WERI-Rb-1 (cell line): ENCODE results near the gene PAFAH2.

Experiments
- DNase-seq: peaks from one replicate; pipeline ENCODE4 v3.0.0-alpha.2; 2020
- H3K27ac ChIP-seq: fragments of 250-450 bp; sonication (Bioruptor Pico); 2 replicates; pipeline ENCODE4 v1.5.1; 2020; ENCODE audit warnings: mild to moderate bottlenecking, moderate library complexity
- H3K27me3 ChIP-seq: fragments of 250-450 bp; sonication (Bioruptor Pico); 2 replicates; pipeline ENCODE4 v1.5.1; 2021; ENCODE audit warnings: mild to moderate bottlenecking, low read depth, moderate library complexity; ENCODE audit not compliant: insufficient read depth, severe bottlenecking
- H3K36me3 ChIP-seq: fragments of 250-450 bp; sonication (Bioruptor Pico); 2 replicates; pipeline ENCODE4 v1.5.1; 2020; ENCODE audit warnings: mild to moderate bottlenecking, moderate library complexity
- H3K4me3 ChIP-seq: 2 replicates; pipeline ENCODE4 v1.5.1; 2011; ENCODE audit warnings: low read depth, mild to moderate bottlenecking, control low read depth, low read length
- H3K9me3 ChIP-seq: fragments of 250-450 bp; sonication (Bioruptor Pico); 2 replicates; pipeline ENCODE4 v1.5.1; 2021; ENCODE audit warnings: mild to moderate bottlenecking, moderate library complexity; ENCODE audit not compliant: severe bottlenecking
- CTCF ChIP-seq: IDR thresholded peaks from 2 replicates; pipeline ENCODE4 v1.5.1; 2011; ENCODE audit warnings: low read depth, mild to moderate bottlenecking, control low read depth, inconsistent platforms, low read length

The PAFAH2 gene

GRCh38 chr1:26012864-26013263 is 15.0 kb upstream of the PAFAH2 start:
- Histone ChIP-seq H3K27ac (no peak overlapping the region), H3K27me3 (no peaks in the 10 kb centered on the region), H3K36me3 (no peaks in the 10 kb centered on the region), H3K9me3 (no peaks in the 10 kb centered on the region), H3K4me3 (no peak overlapping the region)
- no peak for TF ChIP-seq CTCF
- DNase-seq, result no peak

GRCh38 chr1:26010825-26011224 is 13.0 kb upstream of the PAFAH2 start:
- no peaks in the 10 kb centered on the region for H3K27me3 ChIP-seq
- DNase-seq, result no peak

GRCh38 chr1:26009796-26010447 is 12.1 kb upstream of the PAFAH2 start:
- Histone ChIP-seq H3K27ac (no peak overlapping the region), H3K9me3 (no peaks in the 10 kb centered on the region), H3K36me3 (no peaks in the 10 kb centered on the region), H3K27me3 (no peaks in the 10 kb centered on the region), H3K4me3 (no peak overlapping the region)
- peak; percentile 66 for TF ChIP-seq CTCF
- DNase-seq, result peak; percentile 66

More at GRCh38 chr1:26010825-26011224, 13.0 kb upstream of the PAFAH2 start:
- no peak overlapping the region for H3K4me3 ChIP-seq
- H3K9me3 ChIP-seq, result no peaks in the 10 kb centered on the region
- H3K27ac ChIP-seq, result no peak overlapping the region
- TF ChIP-seq CTCF, result no peak
- no peaks in the 10 kb centered on the region for H3K36me3 ChIP-seq

GRCh38 chr1:26006710-26007109 is 8.8 kb upstream of the PAFAH2 start:
- no peaks in the 10 kb centered on the region for H3K27me3 ChIP-seq
- H3K36me3 ChIP-seq, result no peaks in the 10 kb centered on the region
- DNase-seq, result no peak
- H3K9me3 ChIP-seq, result no peaks in the 10 kb centered on the region
- no peak overlapping the region for H3K4me3 ChIP-seq
- TF ChIP-seq CTCF, result no peak
- H3K27ac ChIP-seq, result no peak overlapping the region

- Histone ChIP-seq H3K27ac (no peak overlapping the region), H3K4me3 (no peak overlapping the region), H3K27me3 (no peaks in the 10 kb centered on the region), H3K9me3 (no peaks in the 10 kb centered on the region), H3K36me3 (no peaks in the 10 kb centered on the region)
- no peak for DNase-seq
- TF ChIP-seq CTCF, result no peak
Measured at GRCh38 chr1:26005434-26006105, 7.7 kb upstream of the PAFAH2 start.
